OCI-LY7 (cell line): ENCODE measurements around the gene ZIC4. TPM values are rescaled to one million over a fixed set of nuclear protein-coding genes. Genes with fewer than 3 reads are reported as not detected.

Experiments
- BruUV-seq: library from RNA; stranded (reverse); fragments of 400-500 nt; replicated peaks from 2 replicates; lab custom pipeline; 2021; lab: Mats Ljungman, UMichigan
- CTCF ChIA-PET: fragments of 300-600 bp; sonication (Branson Sonifier 250); formaldehyde crosslinking; loops from one replicate; lab custom pipeline; 2022; ENCODE audit warnings: antibody characterized with exemption; ENCODE audit not compliant: unreplicated experiment; lab: Charles Lee
- POLR2A ChIA-PET: fragments of 300-600 bp; sonication (Branson Sonifier 250); formaldehyde crosslinking; loops from one replicate; lab custom pipeline; 2022; ENCODE audit warnings: antibody characterized with exemption; lab: Charles Lee
- DNase-seq: peaks from one replicate; pipeline ENCODE4 v3.0.0-alpha.2; 2015; ENCODE audit warnings: low spot score
- H2AFZ ChIP-seq: fragments of 200-600 bp; sonication (generic), shearing (Covaris generic); 2 replicates; pipeline ENCODE4 v1.6.1; 2014; ENCODE audit warnings: mild to moderate bottlenecking, antibody characterized with exemption, low read length, moderate library complexity
- H3K27ac ChIP-seq: fragments of 200-600 bp; sonication (generic); 2 replicates; pipeline ENCODE4 v1.5.1; 2014; ENCODE audit warnings: mixed run types, low read depth, mild to moderate bottlenecking, moderate library complexity, low read length, inconsistent platforms; ENCODE audit not compliant: poor library complexity, severe bottlenecking
- H3K36me3 ChIP-seq: fragments of 200-600 bp; sonication (generic); 2 replicates; pipeline ENCODE4 v1.6.1; 2014; ENCODE audit warnings: mild to moderate bottlenecking, antibody characterized with exemption, low read length, moderate library complexity, mixed read lengths; ENCODE audit not compliant: insufficient read depth
- H3K4me1 ChIP-seq: fragments of 200-600 bp; sonication (generic); 2 replicates; pipeline ENCODE4 v1.5.1; 2014; ENCODE audit warnings: mild to moderate bottlenecking, low read length; ENCODE audit not compliant: insufficient read depth, poor library complexity, severe bottlenecking
- H3K4me2 ChIP-seq: fragments of 200-600 bp; sonication (generic); 2 replicates; pipeline ENCODE4 v1.6.1; 2014; ENCODE audit warnings: mild to moderate bottlenecking, low read length
- H3K4me3 ChIP-seq: fragments of 200-600 bp; sonication (generic); 2 replicates; pipeline ENCODE4 v1.5.1; 2014; ENCODE audit warnings: mild to moderate bottlenecking, low read depth, low read length; ENCODE audit not compliant: poor library complexity, severe bottlenecking
- H3K79me2 ChIP-seq: fragments of 200-600 bp; sonication (generic); 2 replicates; pipeline ENCODE4 v1.6.1; 2016; ENCODE audit warnings: low read depth, mild to moderate bottlenecking, low read length, moderate library complexity, mixed read lengths; ENCODE audit not compliant: insufficient read depth
- H3K9me2 ChIP-seq: fragments of 200-600 bp; sonication (generic); 2 replicates; pipeline ENCODE4 v1.6.1; 2016; ENCODE audit warnings: mild to moderate bottlenecking, low read length, mixed read lengths; ENCODE audit not compliant: insufficient read depth
- H3K9me3 ChIP-seq: fragments of 200-600 bp; sonication (generic); 2 replicates; pipeline ENCODE4 v1.6.1; 2014; ENCODE audit warnings: mild to moderate bottlenecking, mixed run types, low read length, mixed read lengths
- H4K20me1 ChIP-seq: fragments of 200-600 bp; sonication (generic); 2 replicates; pipeline ENCODE4 v1.6.1; 2014; ENCODE audit warnings: mild to moderate bottlenecking, antibody characterized with exemption, low read length, moderate library complexity, mixed read lengths; ENCODE audit not compliant: insufficient read depth
- CTCF ChIP-seq: fragments of 200-600 bp; sonication (generic); conservative IDR thresholded peaks from 2 replicates; pipeline ENCODE4 v1.5.1; 2014; ENCODE audit warnings: mild to moderate bottlenecking, antibody characterized with exemption, low read length, moderate library complexity, mixed read lengths
- EZH2phosphoT487 ChIP-seq: fragments of 200-600 bp; sonication (generic); IDR thresholded peaks from 2 replicates; pipeline ENCODE4 v1.6.1; 2018; ENCODE audit warnings: low read depth, borderline replicate concordance, mild to moderate bottlenecking, mixed run types, antibody characterized with exemption, low read length, moderate library complexity, mixed read lengths
- intact Hi-C: fragments of 100-400 bp; cut with micrococcal nuclease; formaldehyde crosslinking; loops from one replicate; pipeline ENCODE4 v1.10.0; 2022; ENCODE audit not compliant: unreplicated experiment
- total RNA-seq, 2 experiments: library from RNA; depleted of rRNA in 1 of 2; stranded (reverse); fragments of >200 nt in 1 of 2; shearing (Covaris generic) in 1 of 2; gene quantifications; 2 replicates each; pipeline ENCODE4 v1.2.3, GENCODE V29; 2014 to 2022

The ZIC4 gene
- total RNA-seq, 2 experiments from 2014 or later, result not detected

- Histone ChIP-seq H3K4me1 (no peaks in the 10 kb centered on the region), H3K79me2 (no peaks in the 10 kb centered on the region), H3K9me3 (no peaks in the 10 kb centered on the region), H3K4me2 (no peak overlapping the region), H2AFZ (no peak overlapping the region), H3K4me3 (no peak overlapping the region), H3K9me2 (no peaks in the 10 kb centered on the region), H3K27ac (no peak overlapping the region), H3K36me3 (no peaks in the 10 kb centered on the region), H4K20me1 (no peaks in the 10 kb centered on the region)
- ChIA-PET POLR2A (interaction anchor here (0.6 kb wide), 1 partner anchor 879 kb away, joined by 3 read pairs; no protein-coding TSS in a partner anchor), CTCF (no interaction called here)
- no TSS peak for BruUV-seq
- no peak for DNase-seq
- TF ChIP-seq CTCF (no peak), EZH2phosphoT487 (no peak)
- intact Hi-C loops, result no loop called here
Observed at GRCh38 chr3:147393943-147394883, 12.1 kb downstream of the ZIC4 start.

- H3K4me1 ChIP-seq, result no peaks in the 10 kb centered on the region
- no peaks in the 10 kb centered on the region for H3K9me3 ChIP-seq
- POLR2A ChIA-PET, result no interaction called here
- H3K4me2 ChIP-seq, result no peak overlapping the region
- CTCF ChIA-PET, result no interaction called here
- H3K27ac ChIP-seq, result no peak overlapping the region
- intact Hi-C loops, result no loop called here
- H3K36me3 ChIP-seq, result no peaks in the 10 kb centered on the region
- DNase-seq, result no peak
- H3K4me3 ChIP-seq, result no peak overlapping the region
- no peak overlapping the region for H2AFZ ChIP-seq
- H3K79me2 ChIP-seq, result no peaks in the 10 kb centered on the region
- no peaks in the 10 kb centered on the region for H3K9me2 ChIP-seq
- TF ChIP-seq CTCF (no peak), EZH2phosphoT487 (no peak)
- no TSS peak for BruUV-seq
- H4K20me1 ChIP-seq, result no peaks in the 10 kb centered on the region
Observed at GRCh38 chr3:147393261-147393942, 12.9 kb downstream of the ZIC4 start.

GRCh38 chr3:147392625-147392946, 13.8 kb downstream of the ZIC4 start:
- Histone ChIP-seq H3K79me2 (no peaks in the 10 kb centered on the region), H3K4me2 (no peak overlapping the region), H3K4me3 (no peak overlapping the region), H3K9me2 (no peaks in the 10 kb centered on the region), H3K9me3 (no peaks in the 10 kb centered on the region), H2AFZ (no peak overlapping the region), H4K20me1 (no peaks in the 10 kb centered on the region), H3K4me1 (no peaks in the 10 kb centered on the region), H3K36me3 (no peaks in the 10 kb centered on the region), H3K27ac (no peak overlapping the region)
- intact Hi-C loops, result no loop called here
- CTCF ChIA-PET, result no interaction called here
- TF ChIP-seq EZH2phosphoT487 (no peak), CTCF (no peak)
- POLR2A ChIA-PET, result no interaction called here
- no TSS peak for BruUV-seq
- DNase-seq, result no peak
